H7 (cell line): Measurements from ENCODE around the gene MYO1C. TPM values are rescaled to one million over a fixed set of nuclear protein-coding genes. Genes with fewer than 3 reads are reported as not detected.

Experiments used
- DNase-seq: peaks from one replicate; pipeline ENCODE4 v3.0.0; 2012
- H3K27me3 ChIP-seq: 2 replicates; pipeline ENCODE4 v1.6.0; 2011; ENCODE audit warnings: mild to moderate bottlenecking, low read length; ENCODE audit not compliant: control insufficient read depth, insufficient read depth
- H3K36me3 ChIP-seq: replicated peaks from 2 replicates; pipeline ENCODE4 v1.5.1; 2011; ENCODE audit warnings: low read length; ENCODE audit not compliant: control insufficient read depth, insufficient read depth
- H3K4me3 ChIP-seq: 2 replicates; pipeline ENCODE4 v1.5.1; 2011; ENCODE audit warnings: low read depth, mild to moderate bottlenecking, control low read depth, low read length, moderate library complexity; ENCODE audit not compliant: insufficient read depth
- total RNA-seq: library from RNA; depleted of rRNA; stranded (reverse); fragments of >200 nt; shearing (Covaris generic); gene quantifications from 2 replicates; pipeline ENCODE4 v1.2.3, GENCODE V29; 2014

MYO1C gene
- total RNA-seq, 1 experiment from 2014 or later, result 62.6 TPM

DNA sequence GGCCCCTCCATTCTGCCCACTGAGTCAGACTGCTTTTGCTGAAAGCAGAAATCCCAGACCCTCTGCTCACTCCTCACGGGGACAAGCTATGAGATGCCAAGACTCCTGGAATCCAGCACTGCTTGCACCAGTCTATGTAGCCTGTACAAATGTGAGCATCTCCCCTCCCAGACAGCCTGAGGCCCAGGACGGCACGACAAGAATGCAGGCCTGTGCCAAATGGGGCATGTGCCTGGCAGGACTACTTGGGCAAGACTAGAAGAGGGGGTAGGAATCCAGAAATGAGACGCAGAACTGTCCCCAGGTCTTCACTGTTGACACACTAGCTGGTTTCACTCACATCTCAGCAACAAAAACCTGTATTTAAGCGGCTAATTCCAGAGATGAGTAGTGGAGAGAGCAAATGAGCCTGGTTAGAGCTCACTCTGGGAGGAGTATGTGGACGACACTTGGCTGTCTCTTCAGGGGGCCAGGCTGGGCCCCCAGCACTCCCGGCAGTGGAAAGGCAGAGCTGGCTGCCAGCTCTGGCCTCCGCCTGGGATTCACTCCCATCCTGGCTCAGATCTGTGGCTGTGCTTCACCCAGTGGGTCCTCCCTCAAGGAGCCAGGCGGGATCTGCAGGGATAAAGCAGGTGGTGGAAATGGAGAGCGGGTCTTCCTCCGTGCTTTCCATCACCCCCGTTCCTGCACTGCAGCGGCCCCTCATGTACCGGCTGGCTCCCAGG is 2.9 kb upstream of the MYO1C start:
- DNase-seq, result no peak
- H3K36me3 ChIP-seq, result no peaks in the 10 kb centered on the region; the same call in none of the 2 replicates
- H3K4me3 ChIP-seq, result no peak overlapping the region
- H3K27me3 ChIP-seq, result peaks cover 4% of the 10 kb centered on the region; the same call in 1 of the 2 replicates

DNA sequence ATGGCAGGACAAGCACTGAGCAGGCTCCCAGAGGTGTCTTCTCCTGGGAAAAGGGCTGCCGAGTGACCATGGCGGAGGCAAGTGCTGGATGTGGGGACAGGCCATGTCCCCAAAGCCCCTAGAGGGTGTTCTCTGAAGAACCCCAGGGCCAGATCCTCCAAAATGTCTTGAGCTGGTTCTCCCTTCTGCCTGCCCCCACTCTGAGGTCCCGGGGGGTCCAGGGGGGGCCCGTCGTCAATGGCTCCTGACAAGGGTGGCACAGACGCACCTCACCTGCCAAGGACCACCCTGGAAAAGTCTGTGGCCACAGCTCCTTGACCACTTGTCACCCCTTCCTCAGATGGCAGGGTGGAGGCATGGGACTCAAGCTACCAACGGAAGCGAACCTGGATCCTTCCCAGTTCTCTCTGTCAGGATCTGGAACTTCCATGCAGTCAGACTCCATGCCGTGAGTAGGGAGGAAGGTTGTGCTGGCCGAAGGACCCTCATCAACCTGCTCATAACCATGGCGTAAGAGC is 2.3 kb upstream of the MYO1C start:
- DNase-seq, result no peak
- no peaks in the 10 kb centered on the region; the same call in none of the 2 replicates for H3K36me3 ChIP-seq
- H3K4me3 ChIP-seq, result no peak overlapping the region
- H3K27me3 ChIP-seq, result peaks cover 4% of the 10 kb centered on the region; the same call in 1 of the 2 replicates

DNA sequence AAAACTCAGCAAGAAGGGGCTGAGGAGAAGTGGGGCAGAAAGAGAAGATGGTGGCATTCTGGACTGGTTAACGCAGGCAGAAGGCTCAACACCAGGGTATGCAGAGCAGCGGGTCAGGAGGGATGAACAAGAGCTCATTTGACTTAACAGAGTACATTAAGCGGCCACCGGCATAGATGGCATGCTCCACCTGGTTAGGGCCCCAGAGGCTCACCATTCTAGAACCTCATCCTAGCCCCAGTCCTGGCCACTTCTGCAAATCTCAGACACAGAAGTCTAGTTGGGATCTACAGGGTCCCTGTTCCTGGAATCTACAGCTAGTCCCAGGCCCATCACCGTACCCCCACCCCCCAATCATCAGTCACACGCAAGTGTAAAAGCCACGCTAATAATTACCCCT is 1.7 kb upstream of the MYO1C start:
- DNase-seq, result no peak
- no peak overlapping the region for H3K4me3 ChIP-seq
- peaks cover 4% of the 10 kb centered on the region; the same call in 1 of the 2 replicates for H3K27me3 ChIP-seq
- no peaks in the 10 kb centered on the region; the same call in none of the 2 replicates for H3K36me3 ChIP-seq

DNA sequence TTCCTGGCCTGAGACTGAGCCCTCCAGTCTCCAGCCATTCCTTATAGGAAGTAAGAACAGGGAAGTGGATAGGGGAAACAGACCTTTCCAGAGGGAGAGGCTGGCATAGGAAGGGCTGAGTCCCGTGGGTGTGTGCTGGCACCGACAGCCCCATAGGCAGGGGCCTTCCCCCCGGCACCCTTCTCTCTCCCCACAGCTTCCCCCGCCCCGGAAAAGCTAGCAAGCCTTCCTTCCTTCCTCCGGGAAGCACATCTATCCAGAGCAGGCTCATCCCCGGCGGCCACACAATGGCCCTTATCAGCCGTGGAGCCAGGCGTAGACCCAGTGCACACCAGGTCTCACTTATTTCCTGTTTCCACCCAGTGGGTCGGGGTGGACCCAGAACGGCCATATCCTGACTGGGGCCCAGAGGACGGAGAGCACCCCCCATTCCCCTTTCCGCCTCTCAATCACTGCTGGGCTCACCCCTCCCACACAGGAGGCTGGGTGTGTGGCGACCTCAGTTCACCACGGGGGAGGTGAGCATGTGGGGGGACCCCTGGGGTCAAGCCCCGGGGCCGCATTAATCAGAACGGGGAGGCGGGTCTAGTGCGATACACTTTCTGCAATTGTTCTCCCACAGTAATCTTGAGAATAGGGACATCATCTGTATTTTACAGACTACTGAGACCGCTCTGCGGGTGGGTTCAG is 950 bp upstream of the MYO1C start:
- H3K4me3 ChIP-seq, result no peak overlapping the region
- peaks cover 4% of the 10 kb centered on the region; the same call in 1 of the 2 replicates for H3K27me3 ChIP-seq
- peak; percentile 64 for DNase-seq
- H3K36me3 ChIP-seq, result no peaks in the 10 kb centered on the region; the same call in none of the 2 replicates

DNA sequence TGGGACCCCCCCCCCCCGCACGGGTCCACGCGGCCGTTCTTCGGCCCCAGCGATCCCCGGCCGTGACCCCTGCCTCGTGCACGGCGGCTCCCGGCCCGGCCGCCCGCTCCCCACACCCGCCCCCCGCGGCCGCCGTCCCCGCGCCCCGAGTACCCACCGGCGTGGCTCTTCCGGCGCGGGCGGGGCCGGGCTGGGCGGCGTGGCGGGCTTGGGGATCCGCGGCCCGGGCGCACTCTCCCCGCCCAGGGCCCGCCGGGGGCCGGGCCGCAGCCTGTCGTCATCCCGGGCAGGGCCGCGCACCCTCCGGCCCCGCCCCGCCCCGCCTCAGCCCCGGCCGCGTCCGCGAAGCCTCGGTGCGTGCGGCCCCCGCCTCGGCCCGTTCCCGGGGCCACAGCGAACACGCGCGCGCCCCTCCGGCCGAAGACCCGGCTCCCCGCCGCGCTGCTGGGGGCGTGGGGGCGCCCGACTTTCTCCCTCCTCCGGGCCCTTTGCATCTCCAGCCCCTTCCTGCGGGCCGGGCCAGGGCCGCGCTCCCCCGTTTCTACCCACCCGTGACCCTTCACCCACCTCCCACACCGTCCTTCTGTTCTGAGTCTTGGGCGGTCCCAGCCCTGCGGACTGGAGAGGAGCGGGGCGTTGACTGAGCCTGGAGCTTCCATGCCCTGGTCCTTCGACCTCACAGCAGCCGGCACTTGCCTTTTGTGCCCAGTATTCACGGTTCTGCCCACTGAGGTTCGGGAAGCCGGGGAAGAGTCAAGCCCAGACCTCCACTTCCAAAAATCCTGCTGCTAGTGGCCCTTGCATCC is 840 bp downstream of the MYO1C start:
- Histone ChIP-seq H3K27me3 (peaks cover 4% of the 10 kb centered on the region; the same call in 1 of the 2 replicates), H3K36me3 (no peaks in the 10 kb centered on the region; the same call in none of the 2 replicates), H3K4me3 (peak overlapping the region; percentile 73)
- peak; percentile 97 for DNase-seq

DNA sequence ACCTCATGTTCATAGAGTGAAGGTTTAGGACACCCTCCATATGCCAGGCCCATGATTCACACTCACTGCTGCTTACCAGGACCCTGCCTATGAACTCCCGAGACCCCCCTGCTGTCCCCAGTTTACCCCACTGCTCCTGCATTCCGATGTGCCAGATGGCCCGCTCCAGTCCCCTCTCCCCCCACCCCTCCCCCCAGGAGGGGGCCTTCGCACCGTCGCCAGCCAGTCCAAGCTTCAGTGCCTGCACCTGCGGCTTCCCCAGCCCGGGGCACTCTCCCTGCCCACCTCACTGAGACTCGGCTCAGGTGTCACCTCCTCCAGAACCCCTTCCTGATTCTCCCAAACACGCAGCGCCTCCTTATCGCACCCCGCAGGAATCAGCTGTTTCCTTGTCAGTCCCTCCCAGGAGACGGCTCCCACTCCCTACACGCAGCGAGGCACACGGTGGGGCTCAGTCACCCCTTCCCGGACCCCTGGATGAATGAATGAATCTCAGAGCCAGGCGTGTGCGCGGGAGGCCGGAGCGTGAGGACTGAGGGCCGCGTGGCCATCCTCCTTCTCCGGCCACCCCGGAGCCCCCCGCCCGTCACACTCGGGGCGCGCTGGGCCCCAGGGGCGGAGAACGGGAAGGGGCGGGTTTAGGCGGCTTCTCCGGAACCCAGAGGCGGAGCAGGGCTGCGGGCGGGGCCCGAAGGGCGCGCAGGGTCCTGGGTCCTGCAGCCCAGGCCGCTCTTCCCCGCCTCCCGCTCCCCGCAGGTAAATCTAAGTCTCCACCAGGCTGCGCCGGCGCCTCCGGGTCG is 1.6 kb downstream of the MYO1C start:
- Histone ChIP-seq H3K4me3 (peak overlapping the region; percentile 73), H3K27me3 (peaks cover 4% of the 10 kb centered on the region; the same call in 1 of the 2 replicates), H3K36me3 (no peaks in the 10 kb centered on the region; the same call in 1 of the 2 replicates)
- DNase-seq, result peak; percentile 96

DNA sequence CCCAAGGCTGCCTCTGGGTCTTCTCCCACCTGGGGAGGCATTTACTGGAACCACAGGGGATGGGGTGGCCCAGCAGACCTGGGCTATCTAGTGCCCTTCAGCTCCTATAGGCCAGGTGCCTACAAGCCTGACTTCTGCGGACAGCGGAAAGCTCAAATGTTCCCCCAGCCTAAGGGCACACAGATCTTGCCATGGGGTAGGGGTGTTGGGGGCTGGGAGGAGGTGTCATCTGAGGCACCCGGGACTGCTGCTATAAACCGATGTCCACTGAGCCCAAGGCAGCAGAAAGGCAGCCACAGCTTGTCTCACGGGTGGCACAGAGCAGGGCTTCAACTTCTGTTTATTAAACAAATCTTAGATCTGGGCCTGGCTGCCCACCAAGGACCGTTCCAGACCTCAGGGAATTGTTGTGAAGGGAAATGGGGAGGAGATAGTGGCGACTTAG is 3.6 kb downstream of the MYO1C start:
- Histone ChIP-seq H3K4me3 (no peak overlapping the region), H3K36me3 (no peaks in the 10 kb centered on the region), H3K27me3 (peaks cover 4% of the 10 kb centered on the region; the same call in 1 of the 2 replicates)
- DNase-seq, result peak; percentile 52

DNA sequence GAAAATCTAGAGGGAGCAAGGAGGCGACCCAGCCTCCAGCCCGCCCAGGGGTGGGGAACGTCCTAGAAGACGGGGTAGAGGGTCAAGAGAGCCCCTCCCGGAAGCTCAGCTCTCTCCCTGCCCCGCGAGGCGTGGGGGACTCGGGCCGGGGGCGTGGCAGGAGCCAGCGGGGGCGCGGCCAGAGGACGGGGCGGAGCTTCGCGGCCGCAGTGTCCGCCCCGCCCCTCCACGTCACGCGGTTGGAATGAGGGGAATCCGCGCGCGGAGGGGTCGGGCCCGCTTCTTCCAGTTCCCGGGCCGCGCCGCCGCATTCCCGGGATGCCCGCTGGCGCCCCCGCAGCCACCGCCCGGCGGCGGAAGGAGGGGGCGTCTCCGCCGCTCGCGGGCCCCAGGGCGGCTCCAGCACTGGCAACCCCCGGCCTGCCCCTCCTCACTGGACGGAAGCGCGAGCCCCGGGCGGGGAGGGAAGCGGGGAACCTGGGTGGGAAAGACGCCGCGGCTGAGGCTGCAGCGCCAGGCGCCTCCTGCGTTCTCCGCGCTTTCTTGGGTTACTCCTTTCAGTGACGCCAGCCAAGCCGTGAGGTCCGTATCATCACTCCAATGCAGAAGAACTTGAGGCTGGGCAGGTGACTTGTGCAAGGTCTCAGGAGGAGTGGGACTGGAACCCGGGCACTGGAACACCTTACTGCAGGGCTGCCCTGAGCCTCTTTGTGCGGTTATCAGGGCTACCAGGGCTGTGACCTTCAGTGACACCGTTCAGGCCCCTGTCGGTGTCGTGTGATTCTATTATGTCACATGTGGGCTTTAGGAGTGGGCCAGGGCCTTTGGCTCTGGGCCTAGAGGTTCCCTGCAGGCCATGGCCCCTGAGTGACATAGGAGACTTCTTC is 4.3 kb downstream of the MYO1C start:
- Histone ChIP-seq H3K27me3 (peaks cover 4% of the 10 kb centered on the region; the same call in 1 of the 2 replicates), H3K4me3 (peak overlapping the region; percentile 57), H3K36me3 (no peaks in the 10 kb centered on the region; the same call in 1 of the 2 replicates)
- peak; percentile 96 for DNase-seq

DNA sequence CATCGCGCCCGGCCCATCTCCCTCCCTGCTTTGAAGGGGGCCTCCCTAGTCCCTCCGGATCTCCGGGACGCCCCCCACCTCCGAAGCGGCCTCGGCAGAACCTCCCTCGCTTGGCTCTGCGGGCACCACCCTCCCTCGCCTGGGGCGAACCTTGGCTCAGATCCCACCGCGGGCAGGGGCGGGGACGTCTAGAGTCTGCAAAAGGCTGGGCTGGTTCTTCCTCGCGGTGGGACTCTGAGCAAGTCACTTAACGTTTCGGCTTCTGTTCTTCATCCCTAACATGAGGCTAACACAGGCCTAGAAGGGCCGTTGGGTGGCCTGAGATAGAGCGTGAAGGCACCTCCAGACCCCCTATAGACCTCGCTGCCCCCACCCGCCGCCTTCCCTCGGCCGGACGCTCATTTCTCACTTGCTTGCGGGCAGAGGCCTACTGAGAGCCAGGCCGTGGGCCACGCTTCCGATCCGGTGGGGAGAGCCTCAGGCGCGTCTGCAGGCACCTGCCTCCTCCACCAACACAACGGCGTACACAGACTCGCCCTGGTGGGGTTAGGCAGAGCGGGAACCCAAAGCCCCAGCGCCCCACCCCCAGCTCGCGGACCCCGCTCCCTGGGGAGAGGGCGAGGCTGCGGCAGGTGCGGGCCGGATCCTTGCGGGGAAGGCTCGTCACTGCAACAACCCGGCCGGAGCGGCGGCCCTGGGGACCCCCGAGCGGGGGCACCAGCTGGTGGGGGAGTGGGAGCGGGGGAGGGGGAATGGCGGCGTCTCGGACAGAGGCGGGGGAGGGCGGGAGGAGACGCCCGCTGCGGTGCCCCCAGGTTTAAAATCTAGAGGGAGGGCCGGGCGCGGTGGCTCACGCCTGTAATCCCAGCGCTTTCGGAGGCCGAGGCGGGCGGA is 5.4 kb downstream of the MYO1C start:
- Histone ChIP-seq H3K36me3 (peaks cover 1% of the 10 kb centered on the region), H3K4me3 (peak overlapping the region; percentile 57), H3K27me3 (peaks cover 3% of the 10 kb centered on the region; the same call in 1 of the 2 replicates)
- DNase-seq, result peak; percentile 92

DNA sequence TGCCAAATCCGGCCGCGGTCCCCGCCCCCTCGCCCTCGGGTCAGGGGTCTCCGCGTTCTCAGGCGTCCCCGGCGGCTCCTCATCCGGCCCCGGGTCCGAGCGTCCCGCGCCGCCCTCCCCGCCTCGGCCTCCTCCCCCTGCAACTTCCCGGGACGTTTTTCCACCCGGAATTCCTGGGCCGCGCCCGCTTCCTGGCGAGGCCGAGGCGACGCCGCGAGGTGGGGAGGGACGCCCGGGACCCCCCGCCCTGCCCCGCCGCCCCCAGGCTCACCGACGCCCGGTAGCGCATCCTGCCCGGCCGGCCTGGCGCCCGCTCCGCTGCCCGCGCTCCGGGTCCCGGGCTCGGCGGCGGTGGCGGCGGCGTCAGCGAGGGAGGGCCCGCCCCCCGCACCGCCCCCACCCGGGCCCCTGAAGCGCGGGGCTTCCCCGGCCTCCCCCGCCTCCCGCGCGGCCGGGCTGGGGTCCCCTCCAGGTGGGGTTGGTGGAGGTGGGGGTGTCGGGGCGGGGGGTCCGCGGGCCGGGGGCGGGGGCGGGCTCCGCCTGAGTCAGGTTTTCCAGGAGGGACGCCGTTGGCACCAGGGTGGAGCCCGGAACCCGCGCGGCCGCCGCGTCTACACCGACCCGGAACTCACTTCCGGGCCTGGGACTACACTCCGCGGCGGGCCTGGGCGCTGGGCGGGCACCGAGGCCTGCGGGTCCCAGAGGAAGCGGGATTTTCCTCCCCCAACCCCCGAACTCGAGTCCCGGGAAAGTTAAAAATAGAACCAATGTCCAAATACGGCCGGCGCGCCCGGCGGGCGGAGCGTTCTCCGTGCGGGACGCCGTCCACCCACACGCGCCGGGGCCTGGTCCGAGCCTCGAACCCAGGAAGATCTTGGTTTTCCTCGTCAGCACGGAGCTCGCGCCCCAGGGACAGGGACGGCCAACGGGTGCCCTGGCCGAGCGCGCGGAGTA is 6.8 kb downstream of the MYO1C start:
- Histone ChIP-seq H3K36me3 (peaks cover 3% of the 10 kb centered on the region), H3K4me3 (peak overlapping the region; percentile 55), H3K27me3 (no peaks in the 10 kb centered on the region)
- DNase-seq, result peak; percentile 94

DNA sequence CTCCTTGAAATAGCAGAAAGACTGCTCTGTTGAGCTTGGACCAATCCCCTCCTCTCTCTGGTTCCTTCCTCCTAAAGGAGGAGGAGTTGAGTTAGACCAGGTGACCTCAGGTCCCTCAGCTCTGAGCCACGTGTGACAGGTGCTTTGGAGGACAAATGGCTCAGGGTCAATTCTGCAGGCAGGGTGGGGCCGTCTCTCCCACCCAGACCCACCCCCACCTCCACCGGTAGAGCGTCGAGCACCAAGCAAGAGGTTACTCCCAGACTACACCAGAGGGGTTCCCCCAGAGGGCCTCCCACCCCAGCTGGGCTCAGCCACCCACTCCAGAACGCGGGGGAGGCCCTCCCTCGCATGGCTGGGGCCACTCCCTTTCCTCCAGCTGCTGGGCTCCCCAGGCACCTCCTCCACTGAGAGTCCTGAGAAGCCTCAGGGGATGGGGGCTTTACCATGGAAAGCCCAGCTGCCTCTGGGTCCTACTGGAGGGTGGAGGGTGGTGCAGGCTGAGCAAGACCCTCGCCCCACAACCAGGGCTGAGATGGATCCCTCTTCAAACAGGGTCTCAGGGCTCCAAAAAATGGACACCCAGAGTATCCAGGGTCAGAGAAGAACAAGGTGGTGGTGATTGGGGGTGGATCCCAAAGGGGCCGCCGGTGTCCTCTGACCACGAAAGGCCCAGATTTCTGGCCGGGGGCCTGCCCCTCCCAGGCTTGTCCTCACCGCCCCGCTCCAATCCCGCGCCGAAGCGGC is 7.6 kb downstream of the MYO1C start:
- Histone ChIP-seq H3K27me3 (no peaks in the 10 kb centered on the region), H3K4me3 (peak overlapping the region; percentile 52), H3K36me3 (peaks cover 7% of the 10 kb centered on the region)
- DNase-seq, result peak; percentile 89
